GM23338 (cell line): ENCODE measurements around the gene HSDL1.

Experiments
- CREB1 ChIP-seq: fragments of 250-450 bp; sonication (Bioruptor Pico); IDR thresholded peaks from 2 replicates; pipeline ENCODE4 v1.5.0; 2020; ENCODE audit warnings: low read depth, mild to moderate bottlenecking, moderate library complexity
- EZH2 ChIP-seq: fragments of 200-600 bp; sonication (generic); IDR thresholded peaks from one replicate; pipeline ENCODE4 v1.8.0; 2017; ENCODE audit warnings: antibody characterized with exemption, mild to moderate bottlenecking, low read depth; ENCODE audit not compliant: unreplicated experiment
- EZH2phosphoT487 ChIP-seq: fragments of 200-600 bp; sonication (generic); IDR thresholded peaks from one replicate; pipeline ENCODE4 v1.8.1; 2018; ENCODE audit warnings: antibody characterized with exemption; ENCODE audit not compliant: unreplicated experiment
- JUNB ChIP-seq: IDR thresholded peaks from one replicate; pipeline ENCODE4 v1.6.1; 2016; ENCODE audit warnings: antibody characterized with exemption; ENCODE audit not compliant: unreplicated experiment
- NANOG ChIP-seq: IDR thresholded peaks from 2 replicates; pipeline ENCODE4 v1.6.1; 2016; ENCODE audit warnings: antibody characterized with exemption, borderline replicate concordance
- POLR2AphosphoS5 ChIP-seq: IDR thresholded peaks from 2 replicates; pipeline ENCODE4 v1.6.1; 2016; ENCODE audit warnings: antibody characterized with exemption, low read depth
- ZNF114 ChIP-seq: fragments of 250-450 bp; sonication (Bioruptor Pico); IDR thresholded peaks from 2 replicates; pipeline ENCODE4 v1.5.0; 2020; ENCODE audit warnings: mild to moderate bottlenecking, moderate library complexity
- ZNF331 ChIP-seq: fragments of 250-450 bp; sonication (Bioruptor Pico); IDR thresholded peaks from 2 replicates; pipeline ENCODE4 v1.5.0; 2020; ENCODE audit warnings: low read depth, mild to moderate bottlenecking, moderate library complexity
- TF ChIP-seq, protein P1 (sequence below), 2 experiments: fragments of 200-600 bp in 1 of 2; sonication (generic) in 1 of 2; conservative IDR thresholded peaks; 2 replicates each; pipeline versions ENCODE4 v1.5.1 to v1.6.1; 2016 to 2017; ENCODE audit warnings: antibody characterized with exemption in 2 of 2, low read depth in 2 of 2, mild to moderate bottlenecking in 2 of 2, moderate library complexity in 1 of 2
- TF ChIP-seq, protein P2 (sequence below): IDR thresholded peaks from one replicate; pipeline ENCODE4 v1.6.1; 2018; ENCODE audit warnings: antibody characterized with exemption; ENCODE audit not compliant: unreplicated experiment
- TF ChIP-seq, protein P3 (sequence below): fragments of 250-450 bp; sonication (Bioruptor Pico); IDR thresholded peaks from 2 replicates; pipeline ENCODE4 v1.5.0; 2020; ENCODE audit warnings: mild to moderate bottlenecking, moderate library complexity

DNA sequence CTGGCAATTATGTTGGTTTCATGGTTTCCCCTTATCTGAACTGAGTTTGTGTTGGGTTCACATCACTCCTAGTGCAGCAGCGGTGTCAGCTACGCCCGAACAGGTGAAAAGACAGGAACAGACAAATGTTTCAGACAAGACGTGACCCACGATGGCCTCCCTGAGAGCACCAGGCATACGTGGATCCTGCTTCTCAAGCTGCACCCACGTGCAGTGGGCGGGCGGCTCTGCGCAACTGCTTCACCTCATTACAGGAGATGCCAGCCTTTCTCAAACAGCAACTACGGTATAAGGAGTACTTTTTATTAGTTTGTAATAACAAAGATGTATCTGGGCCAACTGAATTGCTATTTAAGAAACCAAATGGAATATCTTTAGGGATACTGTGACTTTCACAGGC, 69.6 kb downstream of the HSDL1 start:
- TF ChIP-seq JUNB (no peak), POLR2AphosphoS5 (no peak), EZH2 (no peak), EZH2phosphoT487 (no peak), CREB1 (CRISPR knock-in tag) (no peak), ZNF114 (no peak), NANOG (no peak), ZNF331 (CRISPR knock-in tag) (no peak)
- TF ChIP-seq, protein P1, sequence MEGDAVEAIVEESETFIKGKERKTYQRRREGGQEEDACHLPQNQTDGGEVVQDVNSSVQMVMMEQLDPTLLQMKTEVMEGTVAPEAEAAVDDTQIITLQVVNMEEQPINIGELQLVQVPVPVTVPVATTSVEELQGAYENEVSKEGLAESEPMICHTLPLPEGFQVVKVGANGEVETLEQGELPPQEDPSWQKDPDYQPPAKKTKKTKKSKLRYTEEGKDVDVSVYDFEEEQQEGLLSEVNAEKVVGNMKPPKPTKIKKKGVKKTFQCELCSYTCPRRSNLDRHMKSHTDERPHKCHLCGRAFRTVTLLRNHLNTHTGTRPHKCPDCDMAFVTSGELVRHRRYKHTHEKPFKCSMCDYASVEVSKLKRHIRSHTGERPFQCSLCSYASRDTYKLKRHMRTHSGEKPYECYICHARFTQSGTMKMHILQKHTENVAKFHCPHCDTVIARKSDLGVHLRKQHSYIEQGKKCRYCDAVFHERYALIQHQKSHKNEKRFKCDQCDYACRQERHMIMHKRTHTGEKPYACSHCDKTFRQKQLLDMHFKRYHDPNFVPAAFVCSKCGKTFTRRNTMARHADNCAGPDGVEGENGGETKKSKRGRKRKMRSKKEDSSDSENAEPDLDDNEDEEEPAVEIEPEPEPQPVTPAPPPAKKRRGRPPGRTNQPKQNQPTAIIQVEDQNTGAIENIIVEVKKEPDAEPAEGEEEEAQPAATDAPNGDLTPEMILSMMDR (conservative IDR thresholded peaks at IDR 0.05; ENCODE audit: low read depth in 2 of 2) = no peak
- TF ChIP-seq, protein P2, sequence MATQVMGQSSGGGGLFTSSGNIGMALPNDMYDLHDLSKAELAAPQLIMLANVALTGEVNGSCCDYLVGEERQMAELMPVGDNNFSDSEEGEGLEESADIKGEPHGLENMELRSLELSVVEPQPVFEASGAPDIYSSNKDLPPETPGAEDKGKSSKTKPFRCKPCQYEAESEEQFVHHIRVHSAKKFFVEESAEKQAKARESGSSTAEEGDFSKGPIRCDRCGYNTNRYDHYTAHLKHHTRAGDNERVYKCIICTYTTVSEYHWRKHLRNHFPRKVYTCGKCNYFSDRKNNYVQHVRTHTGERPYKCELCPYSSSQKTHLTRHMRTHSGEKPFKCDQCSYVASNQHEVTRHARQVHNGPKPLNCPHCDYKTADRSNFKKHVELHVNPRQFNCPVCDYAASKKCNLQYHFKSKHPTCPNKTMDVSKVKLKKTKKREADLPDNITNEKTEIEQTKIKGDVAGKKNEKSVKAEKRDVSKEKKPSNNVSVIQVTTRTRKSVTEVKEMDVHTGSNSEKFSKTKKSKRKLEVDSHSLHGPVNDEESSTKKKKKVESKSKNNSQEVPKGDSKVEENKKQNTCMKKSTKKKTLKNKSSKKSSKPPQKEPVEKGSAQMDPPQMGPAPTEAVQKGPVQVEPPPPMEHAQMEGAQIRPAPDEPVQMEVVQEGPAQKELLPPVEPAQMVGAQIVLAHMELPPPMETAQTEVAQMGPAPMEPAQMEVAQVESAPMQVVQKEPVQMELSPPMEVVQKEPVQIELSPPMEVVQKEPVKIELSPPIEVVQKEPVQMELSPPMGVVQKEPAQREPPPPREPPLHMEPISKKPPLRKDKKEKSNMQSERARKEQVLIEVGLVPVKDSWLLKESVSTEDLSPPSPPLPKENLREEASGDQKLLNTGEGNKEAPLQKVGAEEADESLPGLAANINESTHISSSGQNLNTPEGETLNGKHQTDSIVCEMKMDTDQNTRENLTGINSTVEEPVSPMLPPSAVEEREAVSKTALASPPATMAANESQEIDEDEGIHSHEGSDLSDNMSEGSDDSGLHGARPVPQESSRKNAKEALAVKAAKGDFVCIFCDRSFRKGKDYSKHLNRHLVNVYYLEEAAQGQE = no peak
- TF ChIP-seq, protein P3, sequence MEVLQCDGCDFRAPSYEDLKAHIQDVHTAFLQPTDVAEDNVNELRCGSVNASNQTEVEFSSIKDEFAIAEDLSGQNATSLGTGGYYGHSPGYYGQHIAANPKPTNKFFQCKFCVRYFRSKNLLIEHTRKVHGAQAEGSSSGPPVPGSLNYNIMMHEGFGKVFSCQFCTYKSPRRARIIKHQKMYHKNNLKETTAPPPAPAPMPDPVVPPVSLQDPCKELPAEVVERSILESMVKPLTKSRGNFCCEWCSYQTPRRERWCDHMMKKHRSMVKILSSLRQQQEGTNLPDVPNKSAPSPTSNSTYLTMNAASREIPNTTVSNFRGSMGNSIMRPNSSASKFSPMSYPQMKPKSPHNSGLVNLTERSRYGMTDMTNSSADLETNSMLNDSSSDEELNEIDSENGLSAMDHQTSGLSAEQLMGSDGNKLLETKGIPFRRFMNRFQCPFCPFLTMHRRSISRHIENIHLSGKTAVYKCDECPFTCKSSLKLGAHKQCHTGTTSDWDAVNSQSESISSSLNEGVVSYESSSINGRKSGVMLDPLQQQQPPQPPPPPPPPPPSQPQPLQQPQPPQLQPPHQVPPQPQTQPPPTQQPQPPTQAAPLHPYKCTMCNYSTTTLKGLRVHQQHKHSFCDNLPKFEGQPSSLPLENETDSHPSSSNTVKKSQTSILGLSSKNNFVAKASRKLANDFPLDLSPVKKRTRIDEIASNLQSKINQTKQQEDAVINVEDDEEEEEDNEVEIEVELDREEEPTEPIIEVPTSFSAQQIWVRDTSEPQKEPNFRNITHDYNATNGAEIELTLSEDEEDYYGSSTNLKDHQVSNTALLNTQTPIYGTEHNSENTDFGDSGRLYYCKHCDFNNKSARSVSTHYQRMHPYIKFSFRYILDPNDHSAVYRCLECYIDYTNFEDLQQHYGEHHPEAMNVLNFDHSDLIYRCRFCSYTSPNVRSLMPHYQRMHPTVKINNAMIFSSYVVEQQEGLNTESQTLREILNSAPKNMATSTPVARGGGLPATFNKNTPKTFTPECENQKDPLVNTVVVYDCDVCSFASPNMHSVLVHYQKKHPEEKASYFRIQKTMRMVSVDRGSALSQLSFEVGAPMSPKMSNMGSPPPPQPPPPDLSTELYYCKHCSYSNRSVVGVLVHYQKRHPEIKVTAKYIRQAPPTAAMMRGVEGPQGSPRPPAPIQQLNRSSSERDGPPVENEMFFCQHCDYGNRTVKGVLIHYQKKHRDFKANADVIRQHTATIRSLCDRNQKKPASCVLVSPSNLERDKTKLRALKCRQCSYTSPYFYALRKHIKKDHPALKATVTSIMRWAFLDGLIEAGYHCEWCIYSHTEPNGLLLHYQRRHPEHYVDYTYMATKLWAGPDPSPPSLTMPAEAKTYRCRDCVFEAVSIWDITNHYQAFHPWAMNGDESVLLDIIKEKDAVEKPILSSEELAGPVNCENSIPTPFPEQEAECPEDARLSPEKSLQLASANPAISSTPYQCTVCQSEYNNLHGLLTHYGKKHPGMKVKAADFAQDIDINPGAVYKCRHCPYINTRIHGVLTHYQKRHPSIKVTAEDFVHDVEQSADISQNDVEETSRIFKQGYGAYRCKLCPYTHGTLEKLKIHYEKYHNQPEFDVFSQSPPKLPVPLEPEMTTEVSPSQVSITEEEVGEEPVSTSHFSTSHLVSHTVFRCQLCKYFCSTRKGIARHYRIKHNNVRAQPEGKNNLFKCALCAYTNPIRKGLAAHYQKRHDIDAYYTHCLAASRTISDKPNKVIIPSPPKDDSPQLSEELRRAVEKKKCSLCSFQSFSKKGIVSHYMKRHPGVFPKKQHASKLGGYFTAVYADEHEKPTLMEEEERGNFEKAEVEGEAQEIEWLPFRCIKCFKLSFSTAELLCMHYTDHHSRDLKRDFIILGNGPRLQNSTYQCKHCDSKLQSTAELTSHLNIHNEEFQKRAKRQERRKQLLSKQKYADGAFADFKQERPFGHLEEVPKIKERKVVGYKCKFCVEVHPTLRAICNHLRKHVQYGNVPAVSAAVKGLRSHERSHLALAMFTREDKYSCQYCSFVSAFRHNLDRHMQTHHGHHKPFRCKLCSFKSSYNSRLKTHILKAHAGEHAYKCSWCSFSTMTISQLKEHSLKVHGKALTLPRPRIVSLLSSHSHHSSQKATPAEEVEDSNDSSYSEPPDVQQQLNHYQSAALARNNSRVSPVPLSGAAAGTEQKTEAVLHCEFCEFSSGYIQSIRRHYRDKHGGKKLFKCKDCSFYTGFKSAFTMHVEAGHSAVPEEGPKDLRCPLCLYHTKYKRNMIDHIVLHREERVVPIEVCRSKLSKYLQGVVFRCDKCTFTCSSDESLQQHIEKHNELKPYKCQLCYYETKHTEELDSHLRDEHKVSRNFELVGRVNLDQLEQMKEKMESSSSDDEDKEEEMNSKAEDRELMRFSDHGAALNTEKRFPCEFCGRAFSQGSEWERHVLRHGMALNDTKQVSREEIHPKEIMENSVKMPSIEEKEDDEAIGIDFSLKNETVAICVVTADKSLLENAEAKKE = no peak
